GM18505 (cell line): ENCODE results near the gene NLRC3.
"Not testable (repeated sequence)": the region's sequence is repeated elsewhere in the genome, so short reads cannot be mapped to it uniquely, and the experiment has no call there.

ENCODE experiments used
- ATAC-seq: cut with Tn5 transposase; IDR thresholded peaks from one replicate; pipeline ENCODE4 v1.9.1; 2021; ENCODE audit not compliant: unreplicated experiment
- POLR2A ChIP-seq: IDR thresholded peaks from 4 replicates; pipeline ENCODE4 v1.6.1; 2011; ENCODE audit warnings: borderline replicate concordance; ENCODE audit not compliant: insufficient read depth, insufficient read length; ENCODE audit errors: extremely low read depth

NLRC3 gene, protein sequence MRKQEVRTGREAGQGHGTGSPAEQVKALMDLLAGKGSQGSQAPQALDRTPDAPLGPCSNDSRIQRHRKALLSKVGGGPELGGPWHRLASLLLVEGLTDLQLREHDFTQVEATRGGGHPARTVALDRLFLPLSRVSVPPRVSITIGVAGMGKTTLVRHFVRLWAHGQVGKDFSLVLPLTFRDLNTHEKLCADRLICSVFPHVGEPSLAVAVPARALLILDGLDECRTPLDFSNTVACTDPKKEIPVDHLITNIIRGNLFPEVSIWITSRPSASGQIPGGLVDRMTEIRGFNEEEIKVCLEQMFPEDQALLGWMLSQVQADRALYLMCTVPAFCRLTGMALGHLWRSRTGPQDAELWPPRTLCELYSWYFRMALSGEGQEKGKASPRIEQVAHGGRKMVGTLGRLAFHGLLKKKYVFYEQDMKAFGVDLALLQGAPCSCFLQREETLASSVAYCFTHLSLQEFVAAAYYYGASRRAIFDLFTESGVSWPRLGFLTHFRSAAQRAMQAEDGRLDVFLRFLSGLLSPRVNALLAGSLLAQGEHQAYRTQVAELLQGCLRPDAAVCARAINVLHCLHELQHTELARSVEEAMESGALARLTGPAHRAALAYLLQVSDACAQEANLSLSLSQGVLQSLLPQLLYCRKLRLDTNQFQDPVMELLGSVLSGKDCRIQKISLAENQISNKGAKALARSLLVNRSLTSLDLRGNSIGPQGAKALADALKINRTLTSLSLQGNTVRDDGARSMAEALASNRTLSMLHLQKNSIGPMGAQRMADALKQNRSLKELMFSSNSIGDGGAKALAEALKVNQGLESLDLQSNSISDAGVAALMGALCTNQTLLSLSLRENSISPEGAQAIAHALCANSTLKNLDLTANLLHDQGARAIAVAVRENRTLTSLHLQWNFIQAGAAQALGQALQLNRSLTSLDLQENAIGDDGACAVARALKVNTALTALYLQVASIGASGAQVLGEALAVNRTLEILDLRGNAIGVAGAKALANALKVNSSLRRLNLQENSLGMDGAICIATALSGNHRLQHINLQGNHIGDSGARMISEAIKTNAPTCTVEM

DNA sequence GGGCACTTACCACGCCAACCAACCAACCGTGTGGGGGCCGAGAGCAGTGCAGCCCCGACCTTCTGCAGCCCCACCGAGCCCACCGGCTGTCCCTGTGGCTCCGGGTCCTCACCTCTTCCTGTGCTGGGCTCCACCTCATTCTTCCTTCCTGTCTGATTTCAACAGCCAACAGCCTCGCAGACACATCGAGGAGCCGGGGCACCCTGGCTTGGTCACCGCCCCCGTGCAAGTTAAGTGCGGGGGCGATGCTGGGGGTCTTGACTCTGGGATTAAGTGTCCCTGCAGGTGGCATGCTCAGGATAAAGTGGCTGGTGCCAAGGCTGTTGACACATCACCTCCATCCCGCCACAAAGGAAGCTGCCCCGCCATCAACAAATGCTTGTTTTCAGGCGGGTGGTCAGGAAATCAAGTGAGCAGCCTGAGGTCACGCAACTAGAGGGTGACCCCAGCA, at the start of gene NLRC3:
TSS of gene NLRC3 (minus strand) at position 102 of the 451 bp plus-strand sequence. CDS start 12,367 bp downstream, outside the sequence.
- no peak for ATAC-seq
- TF ChIP-seq POLR2A: peak; percentile 70

DNA sequence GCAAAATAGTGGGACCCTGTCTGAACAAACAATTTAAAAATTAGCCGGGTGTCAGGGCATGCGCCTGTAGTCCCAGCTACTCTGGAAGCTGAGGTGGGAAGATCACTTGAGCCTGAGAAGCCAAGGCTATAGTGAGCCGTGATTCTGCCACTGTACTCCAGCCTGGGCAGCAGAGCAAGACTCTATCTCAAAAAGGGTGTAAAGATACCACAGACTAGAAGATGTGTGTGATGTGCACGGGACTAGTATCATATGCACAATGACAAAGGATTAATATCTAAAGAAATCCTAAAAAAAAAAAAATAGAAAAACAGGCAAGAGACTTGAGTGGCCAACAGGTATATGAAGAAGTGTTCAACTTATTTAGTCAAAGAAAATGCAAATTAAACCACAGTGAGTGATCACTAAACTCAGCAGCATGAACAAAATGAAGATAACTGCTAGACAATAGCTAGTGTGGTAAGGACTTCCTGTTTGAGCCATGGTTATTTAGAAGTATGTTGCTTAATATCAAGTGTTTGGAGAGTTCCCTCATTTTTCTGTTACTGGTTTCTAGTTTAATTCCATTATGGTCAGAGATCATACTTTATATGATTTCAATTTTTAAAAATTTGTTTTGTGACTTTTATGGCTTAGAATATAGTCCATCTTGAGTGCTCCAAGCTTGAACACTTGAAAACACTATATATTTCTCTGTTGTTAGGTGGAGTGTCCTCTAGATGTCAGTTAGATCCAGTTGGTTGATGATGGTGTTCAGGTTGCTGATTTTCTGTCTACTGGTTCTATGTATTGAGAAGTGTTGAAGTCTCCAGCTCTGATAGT, 48.9 kb upstream of the NLRC3 start:
- TF ChIP-seq POLR2A: no peak
- peak; percentile 45 for ATAC-seq

GRCh38 chr16:3625331-3625730, 48.1 kb upstream of the NLRC3 start:
- ATAC-seq: no peak
- TF ChIP-seq POLR2A: no peak

DNA sequence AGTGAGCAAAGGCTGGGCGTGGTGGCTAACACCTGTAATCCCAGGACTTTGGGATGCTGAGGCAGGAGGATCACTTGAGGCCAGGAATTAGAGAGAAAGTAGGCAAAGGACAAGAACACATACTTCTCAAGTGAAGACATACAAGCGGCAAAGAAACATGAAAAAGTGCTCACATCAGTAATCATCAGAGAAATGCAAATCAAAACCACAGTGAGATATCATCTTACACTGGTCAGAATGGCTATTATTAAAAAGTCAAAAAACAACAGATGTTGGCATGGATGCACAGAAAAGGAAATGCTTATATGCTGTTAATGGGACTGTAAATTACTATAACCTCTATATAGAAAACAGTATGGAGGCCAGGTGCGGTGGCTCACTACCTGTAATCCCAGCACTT, 46.4 kb upstream of the NLRC3 start:
- no peak for TF ChIP-seq POLR2A
- no peak for ATAC-seq

DNA sequence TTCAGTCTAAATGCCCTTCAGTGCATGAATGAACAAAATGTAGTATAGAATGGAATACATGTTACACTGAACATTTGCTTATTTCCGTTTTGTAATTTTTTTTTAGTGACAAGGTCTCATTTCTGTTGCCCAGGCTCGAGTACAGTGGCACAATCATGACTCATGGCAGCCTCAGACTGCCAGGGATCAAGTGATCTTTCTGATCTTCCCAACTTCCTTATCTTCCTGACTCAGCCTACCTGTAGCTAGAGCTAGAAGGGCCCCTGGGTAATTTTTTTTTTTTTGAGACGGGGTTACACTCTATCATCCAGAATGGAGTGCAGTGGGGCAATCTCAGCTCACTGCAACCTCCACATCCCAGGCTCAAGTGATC, 41.6 kb upstream of the NLRC3 start:
- TF ChIP-seq POLR2A: no peak
- ATAC-seq: no peak

DNA sequence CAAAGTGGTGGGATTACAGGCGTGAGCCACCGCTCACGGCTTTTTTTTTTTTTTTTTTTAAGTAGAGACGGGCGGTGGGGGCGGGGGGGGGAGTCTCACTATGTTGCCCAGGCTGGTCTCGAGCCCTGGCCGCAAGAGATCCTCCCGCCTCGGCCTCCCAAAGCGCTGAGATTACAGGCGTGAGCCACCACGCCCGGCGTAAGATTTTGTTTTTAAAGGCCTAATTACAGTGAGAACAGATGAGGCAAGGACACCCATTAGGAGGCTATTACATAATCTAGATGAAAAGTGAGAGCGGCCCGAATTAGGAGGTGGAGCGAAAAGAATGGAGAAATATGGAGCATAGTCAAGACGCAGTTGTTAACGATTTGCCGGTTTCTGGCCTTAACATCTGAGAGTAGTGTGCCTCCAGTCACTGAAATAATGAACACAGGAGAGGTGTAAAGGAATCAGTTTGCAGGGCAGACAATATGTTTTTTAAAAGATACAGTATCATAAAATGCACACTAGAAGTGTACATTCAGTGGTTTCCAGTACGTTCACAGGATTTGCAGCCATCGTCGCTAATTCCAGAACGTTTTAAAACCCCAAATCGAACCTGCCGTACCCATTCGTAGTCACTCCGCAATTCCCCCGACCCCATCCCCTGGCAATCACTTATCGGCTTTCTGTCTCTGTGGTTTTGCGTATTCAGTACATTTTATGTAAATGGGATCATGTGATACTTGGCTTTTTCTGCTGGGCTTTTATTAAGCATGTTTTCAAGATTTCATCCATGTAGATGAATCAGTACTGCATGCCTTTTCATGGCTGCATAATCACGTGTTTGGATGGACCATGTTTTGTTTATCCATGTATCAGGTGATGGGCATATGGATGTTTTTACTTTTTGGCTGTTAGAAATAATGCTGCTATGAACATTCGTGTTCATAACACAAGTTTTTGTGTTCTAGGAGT, 35.6 kb upstream of the NLRC3 start:
- no peak for TF ChIP-seq POLR2A
- no peak for ATAC-seq

DNA sequence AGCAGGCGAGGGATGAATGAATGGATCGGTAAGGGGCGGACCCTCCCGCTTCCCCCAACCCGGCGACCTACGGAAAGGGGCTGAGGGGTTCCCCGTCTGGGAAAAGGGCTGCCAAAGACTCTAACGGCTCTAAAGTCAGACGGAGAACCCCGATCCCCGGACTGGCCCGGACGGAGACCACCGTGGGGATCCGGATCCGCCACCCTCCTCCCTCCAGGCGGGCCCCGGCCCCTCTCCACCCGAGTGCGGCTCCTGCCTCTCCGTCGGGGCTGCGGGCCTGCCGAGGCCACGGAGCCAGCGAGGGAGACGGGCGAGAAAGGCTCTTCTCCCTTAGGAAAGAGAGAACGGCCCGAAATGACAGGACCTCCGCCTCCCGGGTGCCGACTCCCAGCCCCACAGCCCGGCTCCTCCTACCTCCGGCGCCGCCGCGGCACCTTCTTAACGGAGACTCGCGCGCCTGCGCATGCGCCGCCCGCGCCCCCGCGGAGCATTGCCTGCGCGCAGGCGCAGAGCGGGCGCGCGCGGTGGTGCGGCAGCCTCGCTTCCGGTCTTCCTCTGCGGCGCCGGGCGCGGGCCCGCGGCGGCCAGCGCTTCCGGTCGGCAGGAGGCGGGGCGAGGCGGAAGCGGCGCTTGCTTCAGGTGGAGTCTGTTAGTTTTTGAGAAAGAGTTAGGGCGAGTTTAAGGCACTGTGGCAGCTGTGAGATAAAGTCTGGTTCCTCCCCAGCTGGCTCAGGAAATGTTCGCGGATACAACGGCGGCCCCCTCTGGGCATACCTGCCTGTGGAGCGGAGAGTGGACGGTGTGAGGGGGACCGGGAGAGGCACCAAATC, 34.2 kb upstream of the NLRC3 start, which contains the start of gene SLX4:
TSS of gene SLX4 (minus strand) at position 461 of the 830 bp plus-strand sequence. CDS start 2,642 bp downstream, outside the sequence.
- peak; percentile 86 for TF ChIP-seq POLR2A
- ATAC-seq: peak; percentile 86

GRCh38 chr16:3610698-3611145, 33.5 kb upstream of the NLRC3 start:
- no peak for TF ChIP-seq POLR2A
- no peak for ATAC-seq

DNA sequence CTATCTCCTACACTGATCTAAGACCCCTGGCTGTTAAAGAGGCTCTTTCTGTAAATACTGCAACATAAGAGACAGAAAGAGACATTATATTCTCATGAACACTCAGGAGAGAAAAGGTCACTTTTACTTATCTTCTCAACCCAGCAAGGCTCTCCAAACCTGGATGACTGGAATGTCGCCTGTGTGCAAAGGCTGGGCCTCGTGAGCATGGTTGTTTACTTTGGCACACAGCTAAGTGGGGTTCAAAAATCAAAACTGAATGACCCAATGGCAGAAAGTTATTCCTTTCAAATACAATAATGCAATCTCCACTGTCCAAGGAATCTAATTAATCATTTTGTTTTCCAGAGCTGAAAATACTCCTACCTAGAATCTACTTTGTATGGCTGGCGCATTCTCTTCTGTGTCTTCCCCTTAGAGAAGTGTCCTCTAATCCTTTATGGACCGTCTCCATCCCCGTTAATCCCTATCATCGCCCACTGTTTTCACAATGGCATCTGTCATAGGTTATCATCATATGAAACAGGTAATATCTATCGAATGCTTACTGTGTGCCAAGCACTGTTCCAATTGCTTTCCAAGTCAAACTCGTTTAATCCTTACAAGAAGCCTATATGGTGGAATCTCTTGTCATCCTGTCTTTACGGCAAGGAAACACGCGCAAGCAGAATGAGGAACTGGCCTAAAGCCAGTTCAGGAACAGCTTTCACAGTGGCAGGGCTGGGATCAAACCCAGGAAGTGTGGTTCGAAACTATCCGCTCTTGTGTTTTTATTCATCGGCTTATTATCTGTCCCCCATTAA, 32.9 kb upstream of the NLRC3 start:
- ATAC-seq: no peak
- TF ChIP-seq POLR2A: no peak

DNA sequence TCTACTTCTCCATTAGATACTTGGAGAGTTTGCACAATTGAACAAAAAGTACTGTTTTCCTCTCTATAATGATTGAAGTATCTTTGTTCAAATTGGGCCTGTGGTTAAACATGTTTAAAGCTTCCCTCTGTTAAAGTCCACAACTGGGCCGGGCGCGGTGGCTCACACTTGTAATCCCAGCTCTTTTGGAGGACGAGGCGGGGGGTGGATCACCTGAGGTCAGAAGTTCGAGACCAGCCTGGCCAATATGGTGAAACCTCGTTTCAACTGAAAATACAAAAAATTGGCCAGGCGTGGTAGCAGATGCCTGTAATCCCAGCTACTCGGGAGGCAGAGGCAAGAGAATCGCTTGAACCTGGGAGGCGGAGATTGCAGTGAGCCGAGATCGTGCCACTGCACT, 31.8 kb upstream of the NLRC3 start:
- not testable (repeated sequence) for ATAC-seq
